ENCODE results near the gene ACSS1. TPM values are rescaled to one million over a fixed set of nuclear protein-coding genes. Genes with fewer than 3 reads are reported as not detected.
A peak's percentile ranks its signal among the peaks of the same experiment; 100 is the strongest.

The ACSS1 gene
- total and polyA plus RNA-seq, 2 donors from 2014 or later: 30.6 to 72.3 TPM

DNA sequence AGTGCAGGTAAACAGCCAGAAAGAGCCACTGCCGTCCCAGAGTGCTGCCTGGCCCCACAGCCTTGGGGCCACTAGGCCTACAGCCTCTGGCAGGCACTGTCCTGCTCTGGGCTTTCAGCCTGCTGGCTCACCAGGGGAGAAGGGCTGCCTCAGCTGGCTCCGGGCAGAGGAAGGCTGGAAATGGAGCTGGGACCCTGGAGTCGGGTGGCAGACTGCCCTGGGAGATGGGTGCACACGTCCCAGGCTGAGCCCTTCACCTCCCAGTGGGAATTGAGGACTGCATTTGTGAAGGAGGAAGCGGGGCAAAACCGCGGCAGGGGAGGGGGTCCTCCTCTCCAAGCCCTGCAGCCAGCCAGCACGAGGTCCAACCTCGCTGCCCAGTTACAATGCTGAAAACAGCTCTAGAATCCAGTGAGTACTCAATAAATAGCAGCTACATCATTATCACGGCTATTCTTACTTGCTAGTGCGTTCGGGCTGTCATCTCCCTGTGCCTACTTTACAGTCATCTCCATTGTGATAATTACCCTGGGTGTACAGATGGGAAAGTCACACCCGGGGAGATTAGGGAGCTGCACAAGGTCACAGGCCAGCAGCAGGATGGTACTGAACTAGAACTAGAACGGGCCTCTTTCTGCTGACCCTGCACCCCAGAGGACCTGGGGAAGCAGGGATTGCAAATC is 13.1 kb downstream of the ACSS1 start:
- Histone ChIP-seq H3K27me3 (ENCODE audit: control insufficient read depth, insufficient read depth, low read length) (no peaks in the 10 kb centered on the region), H3K4me1 (ENCODE audit: control insufficient read depth in 2 of 3, insufficient read depth in 2 of 3, low read depth in 1 of 3, low read length in 3 of 3) (peaks cover 0 to 53% (median 48%) of the 10 kb centered on the region in 3 donors), H3K36me3 (ENCODE audit: control insufficient read depth in 2 of 3, insufficient read depth in 3 of 3, low read length in 3 of 3) (peaks cover 2 to 14% (median 10%) of the 10 kb centered on the region in 3 donors), H3K4me3 (ENCODE audit: low read length in 3 of 3) (no peak overlapping the region), H3K27ac (ENCODE audit: low read depth in 2 of 2, low read length in 2 of 2) (peak overlapping the region in 1 of 2 donors; percentile 28), H3K9ac (ENCODE audit: low read length in 3 of 3) (no peak overlapping the region), H3K9me3 (ENCODE audit: control insufficient read depth in 2 of 3, insufficient read depth in 1 of 3, low read length in 3 of 3) (no peaks in the 10 kb centered on the region)
- FAIRE-seq (no peak), DNase-seq (peak in 2 of 5 donors; percentile 23 to 53)
- intact Hi-C loops (cut with DNase I): no loop called here
- no peak for TF ChIP-seq CTCF (IDR thresholded peaks at IDR 0.05; ENCODE audit: borderline replicate concordance, extremely low read depth, insufficient read depth)

DNA sequence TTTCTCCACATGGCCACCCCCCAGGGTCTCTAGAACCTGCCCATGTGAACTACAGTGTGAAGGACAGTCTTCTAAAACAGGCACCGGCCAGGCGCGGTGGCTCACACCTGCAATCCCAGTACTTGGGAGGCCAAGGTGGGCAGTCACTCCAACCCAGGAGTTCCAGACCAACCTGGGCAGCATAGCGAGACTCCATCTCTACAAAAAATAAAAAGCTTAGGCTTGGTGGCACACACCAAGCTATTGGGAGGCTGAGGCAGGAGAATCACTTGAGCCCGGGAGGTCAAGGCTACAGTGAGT is 13.7 kb downstream of the ACSS1 start:
- H3K27me3 ChIP-seq (ENCODE audit: control insufficient read depth, insufficient read depth, low read length): no peaks in the 10 kb centered on the region
- intact Hi-C loops (cut with DNase I): no loop called here
- DNase-seq (peak in 1 of 5 donors; percentile 19), FAIRE-seq (no peak)
- H3K36me3 ChIP-seq (ENCODE audit: control insufficient read depth in 2 of 3, insufficient read depth in 3 of 3, low read length in 3 of 3): peaks cover 2 to 14% (median 10%) of the 10 kb centered on the region in 3 donors
- no peaks in the 10 kb centered on the region for H3K9me3 ChIP-seq (ENCODE audit: control insufficient read depth in 2 of 3, insufficient read depth in 1 of 3, low read length in 3 of 3)
- H3K27ac ChIP-seq (ENCODE audit: low read depth in 2 of 2, low read length in 2 of 2): no peak overlapping the region
- no peak overlapping the region for H3K9ac ChIP-seq (ENCODE audit: low read length in 3 of 3)
- H3K4me3 ChIP-seq (ENCODE audit: low read length in 3 of 3): no peak overlapping the region
- no peak for TF ChIP-seq CTCF (IDR thresholded peaks at IDR 0.05; ENCODE audit: borderline replicate concordance, extremely low read depth, insufficient read depth)
- peaks cover 0 to 55% (median 54%) of the 10 kb centered on the region in 3 donors for H3K4me1 ChIP-seq (ENCODE audit: control insufficient read depth in 2 of 3, insufficient read depth in 2 of 3, low read depth in 1 of 3, low read length in 3 of 3)

GRCh38 chr20:25043499-25044260 is 14.3 kb downstream of the ACSS1 start:
- Histone ChIP-seq H3K4me3 (ENCODE audit: low read length in 3 of 3) (no peak overlapping the region), H3K27me3 (ENCODE audit: control insufficient read depth, insufficient read depth, low read length) (no peaks in the 10 kb centered on the region), H3K36me3 (ENCODE audit: control insufficient read depth in 2 of 3, insufficient read depth in 3 of 3, low read length in 3 of 3) (peaks cover 2 to 14% (median 10%) of the 10 kb centered on the region in 3 donors), H3K4me1 (ENCODE audit: control insufficient read depth in 2 of 3, insufficient read depth in 2 of 3, low read depth in 1 of 3, low read length in 3 of 3) (peaks cover 0 to 59% (median 58%) of the 10 kb centered on the region in 3 donors), H3K9me3 (ENCODE audit: control insufficient read depth in 2 of 3, insufficient read depth in 1 of 3, low read length in 3 of 3) (no peaks in the 10 kb centered on the region), H3K27ac (ENCODE audit: low read depth in 2 of 2, low read length in 2 of 2) (peak overlapping the region; percentile 48 to 73), H3K9ac (ENCODE audit: low read length in 3 of 3) (peak overlapping the region in 1 of 3 donors; percentile 14)
- FAIRE-seq (no peak), DNase-seq (peak in 1 of 5 donors; percentile 61)
- intact Hi-C loops (cut with DNase I): no loop called here
- TF ChIP-seq CTCF (IDR thresholded peaks at IDR 0.05; ENCODE audit: borderline replicate concordance, extremely low read depth, insufficient read depth): no peak

Measured in kidney (tissue), 14 donors.